Measurements from ENCODE around the gene TTF2. TPM values are rescaled to one million over a fixed set of nuclear protein-coding genes. Genes with fewer than 3 reads are reported as not detected.
A peak's percentile ranks its signal among the peaks of the same experiment; 100 is the strongest.

TTF2 gene
- total and polyA plus RNA-seq, 9 of the 15 experiments (the other 6 are each of a cell fraction or from before 2014, with no cell fraction given) = 9.4 to 71.1 (median 42.1) TPM

- TF ChIP-seq NFXL1 (CRISPR knock-in tag; IDR thresholded peaks at IDR 0.05) (0 out of 2 replicates have a peak, but pooled peaks have one; percentile 12), WHSC1 (IDR thresholded peaks at IDR 0.05; ENCODE audit: low read length) (no peak), SP2 (IDR thresholded peaks at IDR 0.05; ENCODE audit: extremely low read depth, low read depth, low read length, poor library complexity, severe bottlenecking) (no peak), GTF2A2 (tag; IDR thresholded peaks at IDR 0.05) (no peak), RBBP5 (IDR thresholded peaks at IDR 0.05; ENCODE audit: borderline replicate concordance, insufficient read depth, low read length, poor library complexity, severe bottlenecking) (peak; percentile 52), BRF1 (IDR thresholded peaks at IDR 0.05; ENCODE audit: borderline replicate concordance, extremely low read depth, insufficient read length) (no peak), RAD21 (CRISPR knock-in tag; conservative IDR thresholded peaks at IDR 0.05 in 1 of 2, IDR thresholded peaks at IDR 0.05 in 1 of 2) (no peak), ZNF764 (CRISPR knock-in tag; IDR thresholded peaks at IDR 0.05; ENCODE audit: low read depth) (no peak), ARID3A (IDR thresholded peaks at IDR 0.05; ENCODE audit: borderline replicate concordance, low read depth, low read length) (no peak), CREM (IDR thresholded peaks at IDR 0.05; ENCODE audit: low read depth) (peak; percentile 32; the same call in 1 of the 2 replicates), SRSF3 (IDR thresholded peaks at IDR 0.05; ENCODE audit: insufficient read depth, low read length) (no peak), SRF (CRISPR knock-in tag; IDR thresholded peaks at IDR 0.05) (peak in 1 of 2 experiments; percentile 49; a peak in 1 of 4 replicates), MAFK (IDR thresholded peaks at IDR 0.05; ENCODE audit: low read length) (peak; percentile 80), GTF2F1 (IDR thresholded peaks at IDR 0.05; ENCODE audit: low read depth, low read length) (no peak), ZNF785 (CRISPR knock-in tag; IDR thresholded peaks at IDR 0.05) (no peak), CBX5 (IDR thresholded peaks at IDR 0.05; ENCODE audit: borderline replicate concordance, low read depth) (no peak), ZNF79 (CRISPR knock-in tag; IDR thresholded peaks at IDR 0.05; ENCODE audit: low read depth) (no peak), ZBTB33 (CRISPR knock-in tag; IDR thresholded peaks at IDR 0.05) (peak; percentile 59; the same call in 1 of the 2 replicates), ZNF512 (tag; IDR thresholded peaks at IDR 0.05) (no peak), USF2 (CRISPR knock-in tag; IDR thresholded peaks at IDR 0.05) (no peak)
Measured at GRCh38 chr1:117093091-117093534, 33.0 kb downstream of the TTF2 start (continued).

Measured in K562 (cell line).